ENCODE results near the gene OXCT1. TPM values are rescaled to one million over a fixed set of nuclear protein-coding genes. Genes with fewer than 3 reads are reported as not detected.

The OXCT1 gene
- total RNA-seq, 1 donor, result 39.4 TPM

GRCh38 chr5:41770799-41771198 is 99.4 kb downstream of the OXCT1 start:
- Histone ChIP-seq H3K27ac (ENCODE audit: low read depth, low read length) (no peak overlapping the region), H3K4me1 (ENCODE audit: insufficient read depth, low read length) (peaks cover under 1% of the 10 kb centered on the region), H3K9me3 (ENCODE audit: low read depth, low read length) (no peaks in the 10 kb centered on the region), H2AFZ (ENCODE audit: low read length) (no peak overlapping the region), H3K79me2 (ENCODE audit: insufficient read depth, low read length) (no peaks in the 10 kb centered on the region), H3K27me3 (ENCODE audit: insufficient read depth, low read length) (no peaks in the 10 kb centered on the region), H3K4me2 (ENCODE audit: insufficient read depth, low read length) (no peak overlapping the region), H4K20me1 (ENCODE audit: insufficient read depth, low read length) (no peaks in the 10 kb centered on the region), H3K4me3 (ENCODE audit: insufficient read depth, low read length) (no peak overlapping the region), H3K36me3 (ENCODE audit: insufficient read depth, low read length) (no peaks in the 10 kb centered on the region)
- no peak for DNase-seq (ENCODE audit: insufficient read length, low spot score, missing footprints)
- TF ChIP-seq CTCF (IDR thresholded peaks at IDR 0.05; ENCODE audit: extremely low read depth, low read depth, low read length), result no peak

GRCh38 chr5:41768692-41769091 is 101.5 kb downstream of the OXCT1 start:
- no peak overlapping the region for H2AFZ ChIP-seq (ENCODE audit: low read length)
- TF ChIP-seq CTCF (IDR thresholded peaks at IDR 0.05; ENCODE audit: extremely low read depth, low read depth, low read length), result no peak
- H3K4me2 ChIP-seq (ENCODE audit: insufficient read depth, low read length), result no peak overlapping the region
- no peak overlapping the region for H3K4me3 ChIP-seq (ENCODE audit: insufficient read depth, low read length)
- no peaks in the 10 kb centered on the region for H3K79me2 ChIP-seq (ENCODE audit: insufficient read depth, low read length)
- no peaks in the 10 kb centered on the region for H3K9me3 ChIP-seq (ENCODE audit: low read depth, low read length)
- peaks cover 5% of the 10 kb centered on the region for H3K4me1 ChIP-seq (ENCODE audit: insufficient read depth, low read length)
- no peak for DNase-seq (ENCODE audit: insufficient read length, low spot score, missing footprints)
- no peak overlapping the region for H3K27ac ChIP-seq (ENCODE audit: low read depth, low read length)
- no peaks in the 10 kb centered on the region for H3K27me3 ChIP-seq (ENCODE audit: insufficient read depth, low read length)
- no peaks in the 10 kb centered on the region for H4K20me1 ChIP-seq (ENCODE audit: insufficient read depth, low read length)
- no peaks in the 10 kb centered on the region for H3K36me3 ChIP-seq (ENCODE audit: insufficient read depth, low read length)

- no peak overlapping the region for H3K4me2 ChIP-seq (ENCODE audit: insufficient read depth, low read length)
- no peak overlapping the region for H3K4me3 ChIP-seq (ENCODE audit: insufficient read depth, low read length)
- no peak overlapping the region for H2AFZ ChIP-seq (ENCODE audit: low read length)
- DNase-seq (ENCODE audit: insufficient read length, low spot score, missing footprints), result no peak
- peaks cover 22% of the 10 kb centered on the region for H3K4me1 ChIP-seq (ENCODE audit: insufficient read depth, low read length)
- no peaks in the 10 kb centered on the region for H4K20me1 ChIP-seq (ENCODE audit: insufficient read depth, low read length)
- TF ChIP-seq CTCF (IDR thresholded peaks at IDR 0.05; ENCODE audit: extremely low read depth, low read depth, low read length), result no peak
- no peaks in the 10 kb centered on the region for H3K9me3 ChIP-seq (ENCODE audit: low read depth, low read length)
- no peak overlapping the region for H3K27ac ChIP-seq (ENCODE audit: low read depth, low read length)
- peaks cover 9% of the 10 kb centered on the region for H3K36me3 ChIP-seq (ENCODE audit: insufficient read depth, low read length)
- no peaks in the 10 kb centered on the region for H3K79me2 ChIP-seq (ENCODE audit: insufficient read depth, low read length)
- no peaks in the 10 kb centered on the region for H3K27me3 ChIP-seq (ENCODE audit: insufficient read depth, low read length)
Measured at GRCh38 chr5:41764650-41765049, 105.6 kb downstream of the OXCT1 start.

- H3K4me2 ChIP-seq (ENCODE audit: insufficient read depth, low read length), result peak overlapping the region; percentile 73
- DNase-seq (ENCODE audit: insufficient read length, low spot score, missing footprints), result no peak
- H4K20me1 ChIP-seq (ENCODE audit: insufficient read depth, low read length), result no peaks in the 10 kb centered on the region
- peak overlapping the region; percentile 50 for H3K4me3 ChIP-seq (ENCODE audit: insufficient read depth, low read length)
- no peaks in the 10 kb centered on the region for H3K79me2 ChIP-seq (ENCODE audit: insufficient read depth, low read length)
- no peaks in the 10 kb centered on the region for H3K9me3 ChIP-seq (ENCODE audit: low read depth, low read length)
- no peaks in the 10 kb centered on the region for H3K27me3 ChIP-seq (ENCODE audit: insufficient read depth, low read length)
- H3K36me3 ChIP-seq (ENCODE audit: insufficient read depth, low read length), result peaks cover 9% of the 10 kb centered on the region
- no peak overlapping the region for H2AFZ ChIP-seq (ENCODE audit: low read length)
- TF ChIP-seq CTCF (IDR thresholded peaks at IDR 0.05; ENCODE audit: extremely low read depth, low read depth, low read length), result no peak
- peaks cover 22% of the 10 kb centered on the region for H3K4me1 ChIP-seq (ENCODE audit: insufficient read depth, low read length)
- no peak overlapping the region for H3K27ac ChIP-seq (ENCODE audit: low read depth, low read length)
Measured at GRCh38 chr5:41763574-41763973, 106.7 kb downstream of the OXCT1 start.

Measured in osteoblast (primary cell).